ENCODE data around the gene DPP6. TPM values are rescaled to one million over a fixed set of nuclear protein-coding genes. Genes with fewer than 3 reads are reported as not detected.
A peak's percentile ranks its signal among the peaks of the same experiment; 100 is the strongest.

Gene DPP6
- total RNA-seq, 2 donors from 2014 or later = not detected

DNA sequence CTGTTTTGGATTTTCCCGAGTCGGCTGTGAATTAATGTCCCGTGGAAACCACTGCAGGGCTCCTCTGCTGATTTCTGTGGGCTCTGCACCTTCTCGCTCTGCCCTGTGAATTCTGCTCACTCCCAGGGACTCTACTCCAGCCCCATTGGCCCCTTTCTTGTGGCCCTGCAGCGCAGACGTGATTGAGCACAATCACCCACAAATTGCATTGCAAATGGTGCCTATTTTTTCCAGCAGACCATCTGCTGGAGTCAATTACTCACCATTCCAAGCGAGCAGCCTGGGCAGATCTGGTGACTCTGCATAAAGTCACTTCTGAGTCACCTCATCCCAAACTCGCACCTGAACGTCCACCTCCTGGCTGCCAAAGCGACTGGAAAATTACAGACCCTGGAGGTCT is 714.9 kb downstream of the DPP6 start:
- Mint-ChIP-seq H3K27ac (no peak overlapping the region), H3K27me3 (ENCODE audit: low read depth) (no peaks in the 10 kb centered on the region), H3K4me3 (no peak overlapping the region), H3K4me1 (ENCODE audit: low read depth) (no peaks in the 10 kb centered on the region), H3K36me3 (ENCODE audit: insufficient read depth in 2 of 2) (no peaks in the 10 kb centered on the region), H3K9me3 (no peaks in the 10 kb centered on the region)
- ATAC-seq (replicated peaks in 1 of 2) = no peak
- no peak for DNase-seq

DNA sequence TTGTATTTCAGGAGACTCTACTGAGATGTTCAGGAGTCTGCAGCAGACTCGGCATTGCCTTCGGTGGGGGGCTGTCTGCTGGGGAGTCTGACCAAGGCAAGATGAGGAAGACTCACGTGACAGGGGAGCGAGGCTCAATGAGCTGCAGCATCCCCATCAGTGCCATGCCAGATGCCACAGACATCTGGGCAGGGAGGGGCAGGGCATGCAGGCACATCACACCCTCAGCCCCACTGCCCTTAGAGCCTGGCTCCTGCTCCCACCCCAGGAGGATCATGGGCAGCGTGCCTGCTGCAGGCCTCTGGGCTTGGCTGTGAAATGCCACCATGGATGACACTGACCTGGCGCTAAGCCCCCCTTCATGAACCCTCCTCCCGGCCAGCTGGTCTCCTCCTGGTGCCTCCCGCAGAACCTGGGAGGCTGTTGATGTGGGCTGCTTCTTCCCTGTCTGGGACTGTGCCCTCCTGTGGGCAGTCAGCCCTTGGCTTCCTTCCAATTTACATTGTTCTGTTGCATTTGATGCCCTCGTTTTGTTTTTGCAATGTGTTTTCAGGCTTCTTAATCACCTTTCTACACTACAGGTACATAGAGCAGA is 715.7 kb downstream of the DPP6 start:
- Mint-ChIP-seq H3K36me3 (ENCODE audit: insufficient read depth in 2 of 2) (no peaks in the 10 kb centered on the region), H3K27ac (no peak overlapping the region), H3K9me3 (peaks cover 0 to 2% of the 10 kb centered on the region in 2 donors), H3K27me3 (ENCODE audit: low read depth) (no peaks in the 10 kb centered on the region), H3K4me1 (ENCODE audit: low read depth) (no peaks in the 10 kb centered on the region), H3K4me3 (no peak overlapping the region)
- ATAC-seq (replicated peaks in 1 of 2) = no peak
- DNase-seq = no peak

- ATAC-seq (replicated peaks in 1 of 2) (no peak), DNase-seq (no peak)
- no peaks in the 10 kb centered on the region for H3K4me1 Mint-ChIP-seq (ENCODE audit: low read depth)
- H3K4me3 Mint-ChIP-seq = no peak overlapping the region
- no peaks in the 10 kb centered on the region for H3K27me3 Mint-ChIP-seq (ENCODE audit: low read depth)
- H3K27ac Mint-ChIP-seq = no peak overlapping the region
- H3K9me3 Mint-ChIP-seq = peaks cover 0 to 2% of the 10 kb centered on the region in 2 donors
- no peaks in the 10 kb centered on the region for H3K36me3 Mint-ChIP-seq (ENCODE audit: insufficient read depth in 2 of 2)
Measured at GRCh38 chr7:154769001-154769400, 716.8 kb downstream of the DPP6 start.

DNA sequence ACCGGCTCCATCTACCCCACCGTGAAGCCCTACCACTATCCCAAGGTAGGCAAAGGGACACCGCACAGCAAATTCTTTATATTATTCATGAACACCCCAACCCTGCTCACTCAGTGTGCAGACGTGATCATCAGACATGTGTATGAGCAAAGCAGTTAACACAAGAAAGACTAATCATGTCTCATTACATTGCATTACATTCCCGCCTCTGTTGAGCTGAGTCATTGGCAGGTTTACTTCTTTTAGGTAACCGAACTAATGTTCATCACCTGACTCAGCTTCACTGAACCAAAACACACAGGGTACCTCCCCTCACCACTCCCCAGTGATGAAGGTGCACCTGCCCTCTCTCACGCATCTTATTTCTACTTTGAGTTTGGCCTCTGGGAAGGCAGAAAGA is 717.3 kb downstream of the DPP6 start:
- Mint-ChIP-seq H3K36me3 (ENCODE audit: insufficient read depth in 2 of 2) (no peaks in the 10 kb centered on the region), H3K9me3 (peaks cover 0 to 2% of the 10 kb centered on the region in 2 donors), H3K4me1 (ENCODE audit: low read depth) (no peaks in the 10 kb centered on the region), H3K27me3 (ENCODE audit: low read depth) (no peaks in the 10 kb centered on the region), H3K4me3 (no peak overlapping the region), H3K27ac (no peak overlapping the region)
- DNase-seq (no peak), ATAC-seq (replicated peaks in 1 of 2) (no peak)

GRCh38 chr7:154770361-154770760 is 718.2 kb downstream of the DPP6 start:
- no peak overlapping the region for H3K4me3 Mint-ChIP-seq
- no peak for DNase-seq
- no peaks in the 10 kb centered on the region for H3K4me1 Mint-ChIP-seq (ENCODE audit: low read depth)
- ATAC-seq (replicated peaks in 1 of 2) = no peak
- H3K9me3 Mint-ChIP-seq = peaks cover 0 to 2% of the 10 kb centered on the region in 2 donors
- no peaks in the 10 kb centered on the region for H3K36me3 Mint-ChIP-seq (ENCODE audit: insufficient read depth in 2 of 2)
- H3K27me3 Mint-ChIP-seq (ENCODE audit: low read depth) = no peaks in the 10 kb centered on the region
- H3K27ac Mint-ChIP-seq = no peak overlapping the region

- H3K36me3 Mint-ChIP-seq (ENCODE audit: insufficient read depth in 2 of 2) = no peaks in the 10 kb centered on the region
- no peak overlapping the region for H3K27ac Mint-ChIP-seq
- peaks cover 0 to 2% of the 10 kb centered on the region in 2 donors for H3K9me3 Mint-ChIP-seq
- H3K27me3 Mint-ChIP-seq (ENCODE audit: low read depth) = no peaks in the 10 kb centered on the region
- no peak overlapping the region for H3K4me3 Mint-ChIP-seq
- no peaks in the 10 kb centered on the region for H3K4me1 Mint-ChIP-seq (ENCODE audit: low read depth)
- DNase-seq (no peak), ATAC-seq (replicated peaks in 1 of 2) (no peak)
Measured at GRCh38 chr7:154770962-154771361, 718.8 kb downstream of the DPP6 start.

DNA sequence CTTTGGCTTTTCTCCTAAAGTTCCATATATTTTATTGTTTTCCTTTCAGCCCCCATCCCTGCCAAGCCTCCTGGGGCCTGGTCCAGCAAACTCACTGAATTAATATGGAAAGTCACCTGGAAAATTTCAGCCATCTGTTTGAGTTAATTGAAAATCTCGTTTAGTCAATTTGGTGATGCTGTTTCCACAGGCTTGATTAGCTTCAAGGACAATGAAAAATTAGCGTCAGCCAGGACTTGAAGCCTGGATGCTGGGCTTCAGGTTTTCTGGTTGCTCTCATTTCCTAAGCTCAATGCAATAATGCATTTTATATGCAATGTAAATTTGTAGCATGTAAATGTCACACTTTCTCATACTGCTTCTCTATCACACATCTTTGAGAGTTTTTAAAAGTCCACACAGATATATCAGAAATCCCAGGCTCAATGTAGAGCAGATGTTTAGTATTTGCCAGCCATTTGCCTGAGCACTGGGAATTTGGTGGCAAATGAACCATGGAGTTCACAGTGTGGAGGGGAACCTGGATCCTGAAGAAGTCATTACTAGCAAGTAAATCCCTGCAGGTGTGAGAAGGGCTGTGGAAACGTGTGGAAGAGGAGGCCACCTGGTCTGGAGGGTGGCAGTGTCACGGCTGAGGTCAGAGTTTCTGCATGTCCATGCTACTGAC is 722.2 kb downstream of the DPP6 start:
- H3K4me1 Mint-ChIP-seq (ENCODE audit: low read depth) = no peaks in the 10 kb centered on the region
- ATAC-seq (replicated peaks in 1 of 2) = no peak
- H3K36me3 Mint-ChIP-seq (ENCODE audit: insufficient read depth in 2 of 2) = peaks cover 0 to 2% of the 10 kb centered on the region in 2 donors
- H3K27me3 Mint-ChIP-seq (ENCODE audit: low read depth) = no peaks in the 10 kb centered on the region
- H3K4me3 Mint-ChIP-seq = no peak overlapping the region
- no peak for DNase-seq
- peaks cover 5 to 8% of the 10 kb centered on the region in 2 donors for H3K9me3 Mint-ChIP-seq
- no peak overlapping the region for H3K27ac Mint-ChIP-seq

GRCh38 chr7:154775681-154776080 is 723.5 kb downstream of the DPP6 start:
- Mint-ChIP-seq H3K4me3 (no peak overlapping the region), H3K4me1 (ENCODE audit: low read depth) (no peaks in the 10 kb centered on the region), H3K27ac (no peak overlapping the region), H3K36me3 (ENCODE audit: insufficient read depth in 2 of 2) (peaks cover 0 to 2% of the 10 kb centered on the region in 2 donors), H3K27me3 (ENCODE audit: low read depth) (no peaks in the 10 kb centered on the region), H3K9me3 (peaks cover 6 to 9% of the 10 kb centered on the region in 2 donors)
- no peak for DNase-seq
- ATAC-seq (replicated peaks in 1 of 2) = no peak

DNA sequence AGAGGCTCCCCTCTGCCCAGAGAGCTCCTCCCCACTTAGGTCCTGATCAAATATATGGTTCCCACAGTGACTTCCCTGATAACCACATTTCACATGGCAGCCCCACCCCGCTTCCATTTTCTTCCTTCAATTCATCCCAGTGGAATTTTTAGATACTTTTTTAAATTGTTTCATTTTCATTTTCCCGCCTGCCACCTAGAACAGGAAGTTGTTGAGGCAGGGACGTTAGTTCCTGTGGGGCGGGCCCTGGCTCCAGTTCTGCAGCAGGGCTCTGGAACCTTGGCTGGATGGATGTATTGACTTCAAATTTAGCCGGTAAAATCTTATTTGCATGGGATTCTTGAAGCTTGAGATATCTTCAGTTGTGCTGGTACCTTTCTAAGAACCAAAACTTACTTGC is 724.2 kb downstream of the DPP6 start:
- no peak overlapping the region for H3K4me3 Mint-ChIP-seq
- peaks cover 0 to 2% of the 10 kb centered on the region in 2 donors for H3K36me3 Mint-ChIP-seq (ENCODE audit: insufficient read depth in 2 of 2)
- H3K27ac Mint-ChIP-seq = no peak overlapping the region
- DNase-seq (no peak), ATAC-seq (replicated peaks in 1 of 2) (no peak)
- H3K9me3 Mint-ChIP-seq = peaks cover 10 to 12% of the 10 kb centered on the region in 2 donors
- H3K4me1 Mint-ChIP-seq (ENCODE audit: low read depth) = no peaks in the 10 kb centered on the region
- H3K27me3 Mint-ChIP-seq (ENCODE audit: low read depth) = no peaks in the 10 kb centered on the region

- ATAC-seq (replicated peaks in 1 of 2) = no peak
- Mint-ChIP-seq H3K4me3 (no peak overlapping the region), H3K9me3 (peaks cover 10 to 12% of the 10 kb centered on the region in 2 donors), H3K4me1 (ENCODE audit: low read depth) (no peaks in the 10 kb centered on the region), H3K27ac (no peak overlapping the region), H3K27me3 (ENCODE audit: low read depth) (no peaks in the 10 kb centered on the region), H3K36me3 (ENCODE audit: insufficient read depth in 2 of 2) (peaks cover 0 to 2% of the 10 kb centered on the region in 2 donors)
- no peak for DNase-seq
Measured at GRCh38 chr7:154777023-154777422, 724.8 kb downstream of the DPP6 start.

- H3K27me3 Mint-ChIP-seq (ENCODE audit: low read depth) = no peaks in the 10 kb centered on the region
- peaks cover 0 to 2% of the 10 kb centered on the region in 2 donors for H3K36me3 Mint-ChIP-seq (ENCODE audit: insufficient read depth in 2 of 2)
- H3K27ac Mint-ChIP-seq = no peak overlapping the region
- no peak for ATAC-seq (replicated peaks in 1 of 2)
- no peak for DNase-seq
- H3K4me1 Mint-ChIP-seq (ENCODE audit: low read depth) = no peaks in the 10 kb centered on the region
- H3K9me3 Mint-ChIP-seq = peaks cover 10% of the 10 kb centered on the region in 2 donors
- H3K4me3 Mint-ChIP-seq = peak overlapping the region in 1 of 2 donors; percentile 1
Measured at GRCh38 chr7:154777489-154777888, 725.3 kb downstream of the DPP6 start.

DNA sequence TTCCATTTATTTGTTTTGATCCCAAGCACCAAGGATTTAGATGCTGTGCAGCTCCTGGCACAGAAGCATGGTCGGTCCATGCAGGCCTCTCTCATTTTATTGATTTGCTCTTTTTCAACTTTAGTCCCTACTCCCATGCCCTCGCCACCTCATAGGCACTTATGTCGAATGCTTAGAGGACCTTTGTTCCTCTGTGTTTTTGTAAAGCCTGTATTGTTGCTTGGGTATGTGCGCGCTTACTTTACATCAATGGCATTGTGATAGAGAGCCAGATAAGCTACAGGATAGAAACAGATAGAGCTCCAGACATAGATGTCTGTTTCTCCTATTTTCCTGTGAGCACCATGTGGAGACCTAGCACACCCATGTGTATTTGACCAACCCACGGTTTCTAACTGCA is 725.7 kb downstream of the DPP6 start:
- H3K9me3 Mint-ChIP-seq = peaks cover 9 to 10% of the 10 kb centered on the region in 2 donors
- DNase-seq (no peak), ATAC-seq (replicated peaks in 1 of 2) (no peak)
- H3K4me3 Mint-ChIP-seq = peak overlapping the region in 1 of 2 donors; percentile 1
- no peaks in the 10 kb centered on the region for H3K27me3 Mint-ChIP-seq (ENCODE audit: low read depth)
- H3K27ac Mint-ChIP-seq = no peak overlapping the region
- peaks cover 0 to 2% of the 10 kb centered on the region in 2 donors for H3K36me3 Mint-ChIP-seq (ENCODE audit: insufficient read depth in 2 of 2)
- no peaks in the 10 kb centered on the region for H3K4me1 Mint-ChIP-seq (ENCODE audit: low read depth)

- Mint-ChIP-seq H3K4me1 (ENCODE audit: low read depth) (no peaks in the 10 kb centered on the region), H3K9me3 (peaks cover 12 to 16% of the 10 kb centered on the region in 2 donors), H3K27me3 (ENCODE audit: low read depth) (no peaks in the 10 kb centered on the region), H3K4me3 (no peak overlapping the region), H3K27ac (no peak overlapping the region), H3K36me3 (ENCODE audit: insufficient read depth in 2 of 2) (peaks cover 3 to 4% of the 10 kb centered on the region in 2 donors)
- DNase-seq (no peak), ATAC-seq (replicated peaks in 1 of 2) (no peak)
Measured at GRCh38 chr7:154781369-154782303, 729.4 kb downstream of the DPP6 start.
